ENCODE results near the gene NEK3.
"Not testable (repeated sequence)": the region's sequence is repeated elsewhere in the genome, so short reads cannot be mapped to it uniquely, and the experiment has no call there.

Gene NEK3

GRCh38 chr13:52112591-52112990 is 46.8 kb downstream of the NEK3 start:
- no peak for DNase-seq (ENCODE audit: low spot score)

GRCh38 chr13:52109116-52109670 is 50.2 kb downstream of the NEK3 start:
- DNase-seq (ENCODE audit: low spot score) = no peak

DNA sequence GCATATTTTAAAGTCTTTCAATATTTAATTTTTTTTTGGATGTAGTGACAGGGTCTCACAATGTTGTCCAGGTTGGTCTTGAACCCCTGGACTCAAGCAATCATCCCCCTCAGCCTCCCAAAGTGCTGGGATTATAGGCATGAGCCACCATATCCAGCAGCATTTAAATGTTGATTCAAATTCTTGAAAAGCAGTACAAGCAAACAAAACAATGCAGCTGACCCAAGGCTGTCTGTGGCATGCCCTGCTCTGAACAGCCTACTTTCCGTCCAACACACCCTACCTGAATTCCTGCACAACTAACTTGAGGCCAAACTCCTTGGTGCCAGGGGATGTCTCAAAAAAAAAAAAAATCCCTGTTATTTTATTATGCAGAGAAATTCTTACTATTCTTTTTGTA is 53.6 kb downstream of the NEK3 start:
- no peak for DNase-seq (ENCODE audit: low spot score)

GRCh38 chr13:52104624-52105023 is 54.8 kb downstream of the NEK3 start:
- DNase-seq (ENCODE audit: low spot score) = no peak

GRCh38 chr13:52103386-52103785 is 56.0 kb downstream of the NEK3 start:
- no peak for DNase-seq (ENCODE audit: low spot score)

GRCh38 chr13:52102423-52102822 is 57.0 kb downstream of the NEK3 start:
- not testable (repeated sequence) for DNase-seq (ENCODE audit: low spot score)

DNA sequence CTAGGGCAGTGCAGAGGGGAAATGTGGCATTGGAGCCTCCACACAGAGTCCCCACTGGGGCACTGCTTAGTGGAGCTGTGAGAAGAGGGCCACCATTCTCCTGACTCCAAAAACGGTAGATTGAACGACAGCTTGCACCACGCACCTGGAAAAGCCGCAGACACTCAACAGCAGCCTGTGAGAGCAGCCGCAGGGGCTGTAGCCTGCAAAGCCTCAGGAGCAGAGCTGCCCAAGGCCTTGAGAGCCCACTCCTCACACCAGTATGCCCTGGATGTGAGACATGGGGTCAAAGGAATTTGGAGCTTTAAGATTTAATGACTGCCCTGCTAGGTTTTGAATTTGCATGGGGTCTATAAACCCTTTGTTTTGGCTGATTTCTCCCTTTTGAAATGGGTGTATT is 62.2 kb downstream of the NEK3 start:
- DNase-seq (ENCODE audit: low spot score) = no peak

GRCh38 chr13:52096748-52097147 is 62.6 kb downstream of the NEK3 start:
- DNase-seq (ENCODE audit: low spot score) = no peak

DNA sequence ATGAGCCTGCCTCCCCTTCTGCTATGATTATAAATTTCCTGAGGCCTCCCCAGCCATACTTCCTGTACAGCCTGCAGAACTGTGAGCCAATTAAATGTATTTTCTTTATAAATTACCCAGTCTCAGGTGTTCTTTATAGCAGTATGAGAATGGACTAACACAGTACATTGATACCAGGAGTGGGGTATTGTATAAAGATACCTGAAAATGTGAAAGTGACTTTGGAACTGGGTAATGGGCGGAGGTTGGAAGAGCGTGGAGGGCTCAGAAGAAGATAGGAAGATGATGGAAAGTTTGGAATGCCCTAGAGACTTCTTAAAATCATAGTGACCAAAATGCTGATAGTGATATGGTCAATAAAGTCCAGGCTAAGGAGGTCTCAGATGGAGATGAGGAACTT is 63.3 kb downstream of the NEK3 start:
- no peak for DNase-seq (ENCODE audit: low spot score)

DNA sequence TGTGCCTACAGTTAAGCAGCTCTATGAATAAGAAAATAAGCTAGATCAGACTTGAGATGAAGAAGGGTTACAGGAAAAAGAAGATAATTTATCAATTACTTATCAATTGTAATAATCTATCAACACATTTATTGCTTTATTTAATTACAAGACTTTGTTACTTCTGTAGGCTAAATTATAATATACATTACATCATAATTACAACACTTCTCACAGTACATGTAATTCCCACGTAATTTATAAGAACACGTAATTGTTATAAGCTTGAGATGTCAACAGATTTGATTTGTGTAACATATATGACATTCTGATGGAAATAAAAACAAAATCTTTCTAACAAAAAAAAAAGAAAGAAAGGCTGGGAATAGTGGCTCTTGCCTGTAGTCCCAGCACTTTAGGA is 67.3 kb downstream of the NEK3 start:
- DNase-seq (ENCODE audit: low spot score) = no peak

DNA sequence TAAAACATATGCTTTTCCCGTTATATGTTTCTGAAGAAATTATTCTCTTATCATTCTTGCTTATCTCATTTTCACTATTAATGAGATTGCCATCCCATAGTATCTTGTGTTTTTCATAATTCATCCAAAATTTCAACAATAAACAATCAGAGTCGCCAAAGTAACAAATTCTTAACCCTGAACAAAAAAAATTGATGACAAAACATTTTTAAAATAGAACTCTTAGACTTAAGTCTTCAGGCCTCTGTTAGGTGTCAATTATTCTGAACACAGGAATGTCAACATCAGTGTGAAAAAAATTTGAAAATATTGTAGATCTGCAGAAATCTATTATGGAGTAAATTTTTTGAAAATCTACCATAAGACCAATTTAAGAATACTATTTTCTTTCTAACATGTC is 67.9 kb downstream of the NEK3 start:
- DNase-seq (ENCODE audit: low spot score) = no peak

DNA sequence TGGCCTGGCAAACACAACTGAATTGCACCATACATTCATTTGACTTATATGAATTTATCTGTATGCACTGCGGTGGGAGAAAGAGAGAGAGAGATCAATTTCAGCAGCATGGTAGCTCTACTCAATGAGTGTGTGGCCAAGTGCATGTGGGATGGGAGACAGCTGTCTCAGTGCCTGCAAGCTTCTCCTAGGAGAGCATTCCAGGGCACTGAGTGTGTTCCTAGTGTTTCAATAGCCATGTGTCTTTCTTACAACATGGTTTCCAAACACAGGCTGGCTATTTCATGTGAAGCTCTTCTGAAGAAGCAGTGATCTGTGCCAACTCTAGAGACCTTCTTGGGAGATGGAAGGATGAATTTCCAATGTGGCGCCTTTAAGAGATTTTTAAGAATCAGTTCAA is 74.0 kb downstream of the NEK3 start:
- no peak for DNase-seq (ENCODE audit: low spot score)

DNA sequence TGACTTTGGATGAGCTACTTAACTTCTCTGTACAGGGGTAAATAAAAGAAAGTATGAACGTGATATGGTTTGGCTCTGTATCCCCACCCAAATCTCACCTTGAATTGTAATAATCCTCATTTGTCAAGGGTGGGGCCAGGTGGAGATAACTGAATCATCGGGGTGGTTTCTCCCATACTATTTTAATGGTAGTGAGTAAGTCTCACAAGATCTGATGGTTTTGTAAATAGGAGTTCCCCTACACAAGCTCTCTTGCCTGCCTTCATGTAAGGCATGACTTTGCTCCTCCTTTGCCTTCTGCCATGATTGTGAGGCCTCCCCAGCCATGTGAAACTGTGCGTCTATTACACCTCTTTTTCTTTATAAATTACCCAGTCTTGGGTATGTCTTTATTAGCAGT is 74.4 kb downstream of the NEK3 start:
- not testable (repeated sequence) for DNase-seq (ENCODE audit: low spot score)

Data from CD4-positive, alpha-beta T cell treated with Interleukin-2 at 100 ng/mL for 4 hours (primary cell).